ENCODE measurements around the gene GAREM2. TPM values are rescaled to one million over a fixed set of nuclear protein-coding genes. Genes with fewer than 3 reads are reported as not detected.
A peak's percentile ranks its signal among the peaks of the same experiment; 100 is the strongest.

Gene GAREM2
- total RNA-seq, 4 donors from 2014 or later = 1.8 to 5.5 (median 3.3) TPM

- no peak overlapping the region for H3K27ac ChIP-seq
- 61 to 62% methylated on average over 3 to 6 of the region's 7 CpGs for WGBS, 2 donors (ENCODE audit: low coverage in 1 of 2)
- H3K9me3 ChIP-seq = no peaks in the 10 kb centered on the region
- H3K4me3 ChIP-seq = no peak overlapping the region
- peaks cover 4% of the 10 kb centered on the region for H3K27me3 ChIP-seq
- TF ChIP-seq POLR2A (IDR thresholded peaks at IDR 0.05) (no peak), EP300 (IDR thresholded peaks at IDR 0.05) (no peak), POLR2AphosphoS5 (IDR thresholded peaks at IDR 0.05) (no peak), CTCF (IDR thresholded peaks at IDR 0.05) (no peak)
- ATAC-seq = no peak
- H3K36me3 ChIP-seq = no peaks in the 10 kb centered on the region
- no peaks in the 10 kb centered on the region for H3K4me1 ChIP-seq
These were observed 28.9 kb upstream of the GAREM2 start for GRCh38 chr2:26144031-26144430.

GRCh38 chr2:26144953-26145680 lies 27.8 kb upstream of the GAREM2 start:
- TF ChIP-seq CTCF (IDR thresholded peaks at IDR 0.05) = peak; percentile 51 to 78 (median 69)
- no peak for TF ChIP-seq POLR2A (IDR thresholded peaks at IDR 0.05)
- no peak overlapping the region for H3K4me3 ChIP-seq
- WGBS, 2 donors (ENCODE audit: low coverage in 1 of 2) = 6 to 14% methylated on average over 8 to 11 of the region's 11 CpGs
- H3K27ac ChIP-seq = no peak overlapping the region
- H3K36me3 ChIP-seq = no peaks in the 10 kb centered on the region
- peaks cover 15% of the 10 kb centered on the region for H3K27me3 ChIP-seq
- no peaks in the 10 kb centered on the region for H3K9me3 ChIP-seq
- ATAC-seq = no peak
- no peaks in the 10 kb centered on the region for H3K4me1 ChIP-seq

- H3K4me1 ChIP-seq = no peaks in the 10 kb centered on the region
- ATAC-seq = no peak
- no peaks in the 10 kb centered on the region for H3K9me3 ChIP-seq
- TF ChIP-seq EP300 (IDR thresholded peaks at IDR 0.05) = no peak
- TF ChIP-seq CTCF (IDR thresholded peaks at IDR 0.05) = no peak
- TF ChIP-seq POLR2A (IDR thresholded peaks at IDR 0.05) = no peak
- no peak for TF ChIP-seq POLR2AphosphoS5 (IDR thresholded peaks at IDR 0.05)
- H3K4me3 ChIP-seq = no peak overlapping the region
- no peaks in the 10 kb centered on the region for H3K36me3 ChIP-seq
- H3K27ac ChIP-seq = no peak overlapping the region
- WGBS, 2 donors (ENCODE audit: low coverage in 1 of 2) = 31 to 50% methylated on average over 2 of the region's 2 CpGs
- peaks cover 29% of the 10 kb centered on the region for H3K27me3 ChIP-seq
These were observed 24.4 kb upstream of the GAREM2 start for GRCh38 chr2:26148501-26148900.

- no peak for ATAC-seq
- WGBS, 2 donors (ENCODE audit: low coverage in 1 of 2) = 77 to 79% methylated on average over 10 to 12 of the region's 12 CpGs
- TF ChIP-seq EP300 (IDR thresholded peaks at IDR 0.05) (no peak), POLR2A (IDR thresholded peaks at IDR 0.05) (no peak), CTCF (IDR thresholded peaks at IDR 0.05) (no peak), POLR2AphosphoS5 (IDR thresholded peaks at IDR 0.05) (no peak)
These were observed 22.6 kb upstream of the GAREM2 start for GRCh38 chr2:26150243-26150642.

GRCh38 chr2:26157580-26157979 lies 15.3 kb upstream of the GAREM2 start:
- 91 to 100% methylated on average over 5 of the region's 5 CpGs for WGBS, 2 donors (ENCODE audit: low coverage in 1 of 2)
- H3K27me3 ChIP-seq = no peaks in the 10 kb centered on the region
- H3K9me3 ChIP-seq = no peaks in the 10 kb centered on the region
- TF ChIP-seq POLR2AphosphoS5 (IDR thresholded peaks at IDR 0.05) (no peak), POLR2A (IDR thresholded peaks at IDR 0.05) (no peak), CTCF (IDR thresholded peaks at IDR 0.05) (no peak), EP300 (IDR thresholded peaks at IDR 0.05) (no peak)
- no peaks in the 10 kb centered on the region for H3K4me1 ChIP-seq
- H3K4me3 ChIP-seq = no peak overlapping the region
- H3K27ac ChIP-seq = no peak overlapping the region
- H3K36me3 ChIP-seq = no peaks in the 10 kb centered on the region
- ATAC-seq = no peak

More at GRCh38 chr2:26150243-26150642, 22.6 kb upstream of the GAREM2 start:
- Histone ChIP-seq H3K9me3 (no peaks in the 10 kb centered on the region), H3K27me3 (peaks cover 29% of the 10 kb centered on the region), H3K4me1 (no peaks in the 10 kb centered on the region), H3K36me3 (no peaks in the 10 kb centered on the region), H3K27ac (no peak overlapping the region), H3K4me3 (no peak overlapping the region)
